HG03064 (cell line): ENCODE results near the gene GJB2.
A peak's percentile ranks its signal among the peaks of the same experiment; 100 is the strongest.
"Not testable (repeated sequence)": the region's sequence is repeated elsewhere in the genome, so short reads cannot be mapped to it uniquely, and the experiment has no call there.

Source experiments
- ATAC-seq: cut with Tn5 transposase; IDR thresholded peaks from one replicate; pipeline ENCODE4 v1.9.1; 2021; ENCODE audit warnings: low read depth; ENCODE audit not compliant: unreplicated experiment

The GJB2 gene

DNA sequence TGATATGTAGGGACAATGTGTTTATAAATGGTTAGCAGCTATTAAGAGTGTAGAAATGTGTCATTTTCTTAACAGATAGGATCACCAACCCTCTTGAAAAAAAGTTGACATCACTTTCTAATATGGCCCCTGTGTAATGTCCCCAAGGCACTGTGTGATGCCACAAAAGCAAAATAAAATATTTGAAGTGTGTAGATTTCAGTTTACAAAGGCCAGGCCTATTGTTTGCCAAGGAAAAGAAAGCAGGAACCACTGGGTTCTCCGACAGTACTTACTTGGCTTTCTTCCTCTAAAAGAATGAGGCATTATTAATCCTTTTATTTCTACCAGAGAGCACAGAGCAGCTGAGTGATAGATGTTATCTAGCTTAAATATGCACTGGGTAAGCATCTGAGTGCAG lies 21.4 kb downstream of the GJB2 start:
- ATAC-seq = no peak

DNA sequence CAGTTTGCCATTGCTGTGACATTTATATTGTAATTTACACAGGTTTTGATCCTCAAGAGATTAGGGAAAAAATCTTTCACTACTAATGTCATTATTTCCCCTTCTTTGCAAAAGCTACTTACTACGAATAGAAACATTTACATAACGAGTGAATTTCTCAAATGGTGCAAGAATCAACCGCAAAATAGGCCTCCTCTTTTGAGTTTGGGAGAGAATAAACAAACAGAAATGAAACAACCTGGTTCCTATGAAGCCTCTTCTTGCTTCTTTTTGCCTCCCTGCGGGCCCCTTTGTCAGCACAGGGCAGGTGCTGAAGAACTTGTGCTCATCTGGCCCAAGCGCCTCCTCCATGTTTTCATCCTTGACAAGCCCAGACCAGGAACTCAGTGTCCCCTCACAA lies 21.8 kb downstream of the GJB2 start:
- ATAC-seq = no peak

- no peak for ATAC-seq
These were observed 24.3 kb downstream of the GJB2 start for GRCh38 chr13:20168396-20168795.

GRCh38 chr13:20165417-20166257 lies 27.1 kb downstream of the GJB2 start:
- no peak for ATAC-seq

DNA sequence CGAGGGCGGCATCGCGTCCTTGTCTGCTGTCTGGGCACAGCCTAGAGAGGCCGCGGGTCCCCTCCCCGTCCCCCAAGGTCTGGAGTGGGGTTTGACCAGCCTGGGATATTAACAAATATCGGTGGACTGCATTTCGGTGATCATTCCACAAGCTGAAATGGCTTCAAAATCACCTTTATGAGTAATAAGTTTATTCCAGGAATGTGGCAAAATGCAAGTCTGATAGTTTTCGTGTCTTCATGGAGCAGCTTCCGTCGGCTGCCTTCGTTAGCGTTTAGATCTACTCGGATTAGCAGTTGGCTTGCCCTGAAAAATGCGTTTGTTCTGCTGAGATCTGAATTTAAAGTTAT lies 30.8 kb downstream of the GJB2 start:
- no peak for ATAC-seq

DNA sequence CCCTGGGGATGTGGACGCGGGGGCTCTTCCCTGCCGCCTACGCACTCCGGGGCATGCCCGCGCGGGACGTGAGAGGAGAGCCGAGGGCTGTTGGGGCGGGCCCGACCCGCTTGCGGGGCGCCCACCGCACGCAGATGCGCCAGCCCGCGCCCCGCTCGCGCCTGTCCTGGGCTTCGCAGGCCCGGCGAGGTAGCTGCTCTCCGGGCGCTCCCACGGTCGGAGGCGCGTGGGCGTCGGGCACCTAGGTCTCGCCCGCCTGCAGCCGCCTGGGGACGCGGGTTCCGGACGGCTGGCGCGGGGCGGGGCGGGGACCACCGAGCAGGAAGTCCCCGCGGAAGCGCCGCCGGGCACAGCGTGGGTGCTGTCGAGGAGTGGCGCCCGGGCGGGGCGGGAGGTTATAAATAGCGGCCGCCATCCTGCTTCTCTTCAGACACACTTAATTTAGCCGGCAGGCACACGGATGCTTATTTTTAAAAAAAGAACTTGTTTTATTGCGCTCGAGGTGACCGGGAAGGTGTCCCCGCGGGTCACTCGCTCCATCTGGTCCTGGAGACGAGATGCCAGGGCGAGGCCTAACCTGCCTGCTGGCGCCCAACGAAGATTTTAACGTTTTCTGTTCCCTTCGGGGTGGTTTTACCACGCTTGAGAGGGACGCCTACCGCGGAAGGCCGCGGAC lies 31.3 kb downstream of the GJB2 start:
- ATAC-seq = peak; percentile 46

DNA sequence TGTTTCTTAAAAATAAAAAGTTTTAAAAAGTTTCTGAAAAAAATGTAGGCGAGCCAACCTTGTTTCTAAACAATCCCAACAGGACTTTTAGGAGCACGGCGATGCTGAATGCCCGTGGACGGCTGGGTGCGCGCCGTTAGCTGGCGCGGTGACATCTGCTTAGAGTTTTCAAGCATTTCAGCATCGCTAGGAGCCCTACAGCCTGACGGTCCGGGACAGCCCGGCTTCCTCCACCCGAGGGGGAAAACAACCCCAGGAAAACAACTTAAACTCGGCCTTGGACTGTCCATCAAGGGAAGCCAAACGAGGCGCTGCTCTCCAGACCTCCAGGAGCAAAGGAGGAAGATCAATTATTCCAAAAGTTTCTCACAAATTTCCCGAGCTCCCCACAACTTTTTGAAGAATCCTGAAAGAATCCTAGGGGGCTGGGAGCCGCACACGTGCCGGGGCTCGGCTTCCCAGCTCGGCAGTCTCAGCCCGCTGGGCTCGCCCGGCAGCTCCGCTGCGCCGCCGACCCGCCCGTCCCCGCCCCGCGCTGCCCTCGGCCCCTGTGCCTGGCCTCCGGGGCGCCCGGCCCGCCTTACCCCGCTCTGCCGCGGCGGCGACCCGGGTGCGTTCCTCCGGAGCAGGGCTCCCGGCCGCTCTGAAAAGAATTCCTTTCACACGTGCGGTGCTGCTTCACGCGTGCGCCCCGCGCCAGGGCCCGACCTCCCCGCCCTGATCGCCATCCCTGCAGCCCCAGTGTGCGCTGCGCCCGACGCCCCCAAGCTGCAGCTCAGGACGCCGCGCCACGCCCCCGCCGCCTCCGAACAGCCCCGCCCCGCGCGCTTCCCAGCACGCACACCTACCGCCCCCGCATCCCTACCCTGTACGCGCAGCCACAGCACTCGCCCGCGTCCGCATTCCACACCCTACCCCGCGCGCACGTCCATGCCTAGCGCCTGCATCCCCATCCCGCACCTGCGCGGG lies 32.1 kb downstream of the GJB2 start, which contains the start of gene GJA3:
Gene GJA3, minus strand, starts transcription at position 747 of the 969 bp plus-strand sequence. CDS start 17,764 bp downstream, outside the sequence.
- ATAC-seq = peak; percentile 63

GRCh38 chr13:20159646-20160305 lies 33.0 kb downstream of the GJB2 start:
- ATAC-seq = no peak

- no peak for ATAC-seq
These were observed 35.5 kb downstream of the GJB2 start for GRCh38 chr13:20157151-20157796.

GRCh38 chr13:20156702-20157101 lies 36.0 kb downstream of the GJB2 start:
- ATAC-seq = no peak

DNA sequence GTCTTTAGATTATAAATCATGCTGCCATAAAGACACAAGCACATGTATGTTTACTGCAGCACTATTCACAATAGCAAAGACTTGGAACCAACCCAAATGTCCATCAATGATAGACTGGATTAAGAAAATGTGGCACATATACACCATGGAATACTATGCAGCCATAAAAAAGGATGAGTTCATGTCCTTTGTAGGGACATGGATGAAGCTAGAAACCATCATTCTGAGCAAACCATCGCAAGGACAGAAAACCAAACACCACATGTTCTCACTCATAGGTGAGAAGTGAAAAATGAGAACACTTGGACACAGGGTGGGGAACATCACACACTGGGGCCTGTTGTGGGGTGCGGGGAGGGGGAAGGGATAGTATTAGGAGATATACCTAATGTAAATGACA lies 39.4 kb downstream of the GJB2 start:
- ATAC-seq = not testable (repeated sequence)

- ATAC-seq = no peak
These were observed 41.1 kb downstream of the GJB2 start for GRCh38 chr13:20151612-20152011.

DNA sequence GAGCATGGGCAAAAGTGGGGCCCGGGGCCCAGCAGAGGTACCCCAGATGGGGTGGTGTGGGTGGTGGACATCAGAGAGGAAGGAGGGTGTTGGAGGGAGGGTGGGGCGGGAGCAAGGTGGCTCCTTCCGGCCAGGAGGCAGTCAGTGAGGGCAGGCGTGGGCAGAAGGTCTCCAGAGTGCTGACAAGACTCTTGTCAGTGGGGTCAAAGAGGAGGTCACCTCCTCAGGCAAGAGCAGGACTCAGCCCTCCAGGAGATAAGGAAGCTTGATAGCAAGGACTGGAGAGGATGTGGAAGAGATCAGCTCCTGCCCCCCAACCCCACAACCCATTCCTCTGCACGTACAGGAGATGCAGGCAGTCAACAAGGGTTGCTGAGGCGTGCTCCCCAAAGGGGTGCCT lies 41.7 kb downstream of the GJB2 start:
- no peak for ATAC-seq

GRCh38 chr13:20150561-20150960 lies 42.2 kb downstream of the GJB2 start:
- no peak for ATAC-seq

DNA sequence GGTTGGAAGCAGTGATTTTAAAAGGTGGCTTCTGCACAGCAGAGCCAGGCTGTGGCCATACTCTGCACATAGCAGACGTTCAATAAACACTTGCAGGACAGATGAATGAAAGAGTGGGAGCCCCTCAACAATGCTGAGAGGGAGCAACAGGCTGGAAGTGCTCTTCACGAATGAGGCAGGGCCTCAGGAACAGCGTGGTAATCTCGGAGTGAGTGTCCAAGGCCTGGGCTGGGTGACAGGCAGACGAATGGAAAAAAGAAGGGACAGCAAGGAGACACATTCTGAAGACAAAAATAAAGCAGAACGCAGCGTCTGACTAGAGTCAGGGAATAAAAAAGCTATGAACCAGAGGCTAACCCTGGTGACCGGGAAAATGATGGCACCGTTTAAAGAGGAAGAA lies 43.0 kb downstream of the GJB2 start:
- no peak for ATAC-seq

DNA sequence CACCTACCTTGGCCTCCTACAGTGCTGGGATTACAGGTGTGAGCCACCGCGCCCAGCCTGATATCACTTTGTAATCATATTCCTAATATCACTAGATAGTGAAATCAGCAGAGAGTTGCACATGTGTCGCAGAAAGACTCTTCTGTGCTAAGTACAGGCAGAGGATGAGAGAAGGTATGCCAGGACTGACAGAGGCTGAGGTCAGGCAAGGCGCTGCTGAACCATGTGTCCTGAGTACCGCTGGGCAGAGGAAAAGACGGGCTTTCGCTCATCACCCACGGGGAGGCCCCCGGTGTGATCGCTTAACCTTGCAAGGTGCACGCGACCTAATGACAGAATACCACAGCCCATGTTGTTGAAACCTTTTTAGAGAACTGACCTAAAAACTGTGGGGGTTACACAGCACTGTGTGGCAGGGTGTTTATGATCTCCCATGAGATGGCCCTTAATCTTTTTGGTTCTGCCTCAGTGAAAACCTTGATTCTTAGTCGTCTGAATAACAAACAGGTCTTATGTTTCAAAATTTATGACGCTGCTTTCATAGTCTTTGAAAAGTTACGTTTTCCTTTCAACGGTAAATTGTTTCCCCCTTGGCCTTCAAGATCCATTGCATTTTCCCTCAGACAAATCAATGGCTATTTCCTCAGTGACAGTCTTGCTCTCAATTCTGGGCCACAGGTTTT lies 44.1 kb downstream of the GJB2 start:
- ATAC-seq = no peak

- ATAC-seq = no peak
These were observed 46.4 kb downstream of the GJB2 start for GRCh38 chr13:20146381-20146780.

GRCh38 chr13:20145521-20145920 lies 47.2 kb downstream of the GJB2 start:
- no peak for ATAC-seq

DNA sequence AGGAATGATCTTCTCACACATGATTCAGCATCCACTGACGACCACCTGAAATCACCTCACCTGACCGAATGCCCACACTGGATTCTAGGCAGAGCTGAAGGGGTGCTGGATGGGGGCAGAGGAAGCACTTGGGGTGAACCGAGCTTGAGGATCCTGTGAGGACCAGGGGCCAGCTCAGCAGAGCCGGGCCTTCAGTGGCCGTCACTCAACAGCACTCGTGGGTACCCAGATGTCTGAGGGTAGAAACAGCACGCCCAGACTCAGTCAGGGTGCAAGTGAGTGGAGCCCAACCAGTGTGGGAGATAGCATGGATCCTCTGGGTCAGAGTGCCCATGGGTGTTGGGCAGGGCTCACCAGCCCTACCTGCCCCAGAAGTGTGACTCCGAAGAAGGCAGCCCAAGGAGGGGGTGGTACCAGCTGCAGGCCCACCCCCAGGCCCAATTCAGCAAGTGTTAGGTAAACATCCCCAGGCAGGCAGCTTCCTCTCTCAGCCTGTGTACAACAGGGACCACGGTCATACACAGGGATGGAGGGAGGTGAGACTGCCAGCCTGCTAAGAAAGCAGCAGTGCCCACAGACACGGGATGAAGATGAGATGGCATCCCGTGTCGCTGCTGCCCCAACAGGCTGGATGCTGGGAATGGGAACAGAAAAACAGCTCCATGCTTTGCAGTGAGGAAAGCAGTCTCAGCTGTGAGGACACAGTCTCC lies 48.4 kb downstream of the GJB2 start:
- ATAC-seq = no peak
